ENCODE results near the gene FMN1. TPM values are rescaled to one million over a fixed set of nuclear protein-coding genes. Genes with fewer than 3 reads are reported as not detected.

The FMN1 gene
- total RNA-seq, 4 donors from 2014 or later, result 12.6 to 52.2 (median 20.1) TPM

DNA sequence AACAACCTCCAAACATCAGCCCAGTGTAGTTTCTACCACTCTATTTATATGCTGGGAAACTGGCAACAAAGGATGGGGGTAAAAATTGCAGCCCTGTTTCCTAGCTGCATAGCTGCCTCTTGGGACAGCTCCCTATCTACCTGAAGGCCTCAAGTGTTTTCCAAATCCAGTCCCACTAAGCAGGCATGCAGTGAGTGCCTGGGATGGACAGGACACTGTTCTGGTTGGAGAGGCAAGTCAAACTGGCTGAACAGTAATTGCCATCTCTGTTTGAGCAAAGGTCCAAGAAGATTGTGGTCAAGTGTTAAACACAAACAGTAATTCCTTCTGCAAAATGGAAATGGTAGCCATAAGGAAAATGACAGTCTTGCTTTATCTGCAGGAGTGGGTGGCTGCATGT lies 125.4 kb downstream of the FMN1 start:
- TF ChIP-seq, protein P1, sequence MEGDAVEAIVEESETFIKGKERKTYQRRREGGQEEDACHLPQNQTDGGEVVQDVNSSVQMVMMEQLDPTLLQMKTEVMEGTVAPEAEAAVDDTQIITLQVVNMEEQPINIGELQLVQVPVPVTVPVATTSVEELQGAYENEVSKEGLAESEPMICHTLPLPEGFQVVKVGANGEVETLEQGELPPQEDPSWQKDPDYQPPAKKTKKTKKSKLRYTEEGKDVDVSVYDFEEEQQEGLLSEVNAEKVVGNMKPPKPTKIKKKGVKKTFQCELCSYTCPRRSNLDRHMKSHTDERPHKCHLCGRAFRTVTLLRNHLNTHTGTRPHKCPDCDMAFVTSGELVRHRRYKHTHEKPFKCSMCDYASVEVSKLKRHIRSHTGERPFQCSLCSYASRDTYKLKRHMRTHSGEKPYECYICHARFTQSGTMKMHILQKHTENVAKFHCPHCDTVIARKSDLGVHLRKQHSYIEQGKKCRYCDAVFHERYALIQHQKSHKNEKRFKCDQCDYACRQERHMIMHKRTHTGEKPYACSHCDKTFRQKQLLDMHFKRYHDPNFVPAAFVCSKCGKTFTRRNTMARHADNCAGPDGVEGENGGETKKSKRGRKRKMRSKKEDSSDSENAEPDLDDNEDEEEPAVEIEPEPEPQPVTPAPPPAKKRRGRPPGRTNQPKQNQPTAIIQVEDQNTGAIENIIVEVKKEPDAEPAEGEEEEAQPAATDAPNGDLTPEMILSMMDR (IDR thresholded peaks at IDR 0.05), result no peak
- no peak for TF ChIP-seq POLR2A (IDR thresholded peaks at IDR 0.05)
- DNase-seq (ENCODE audit: low spot score in 2 of 2), result no peak
- intact Hi-C loops (cut with DNase I; ENCODE audit: low total_unique reads), result no loop called here
- H3K4me3 ChIP-seq (ENCODE audit: low read depth, poor library complexity, severe bottlenecking), result no peak overlapping the region

DNA sequence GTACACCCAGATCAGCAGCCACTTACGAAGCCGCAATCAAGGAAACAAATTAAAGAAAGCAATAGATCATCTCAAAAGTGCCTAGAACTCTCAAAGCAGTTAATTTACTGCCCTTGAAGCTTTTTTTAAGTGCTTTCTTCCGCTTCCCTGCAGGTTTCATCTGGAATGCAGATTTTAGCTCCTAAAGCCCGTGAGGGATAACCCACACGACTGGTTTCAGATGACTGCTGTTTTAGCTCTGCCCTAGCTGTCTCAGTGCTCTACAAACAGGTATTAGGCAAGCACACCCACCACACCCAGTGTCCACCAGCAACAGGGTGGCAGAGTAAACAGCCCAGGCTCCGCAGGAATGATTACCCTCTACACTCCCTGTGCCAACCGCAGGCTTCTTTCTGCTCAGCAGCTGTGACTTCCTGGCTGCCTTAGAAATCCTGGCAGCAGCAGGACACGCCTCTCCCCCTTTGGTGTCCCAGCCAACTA lies 126.0 kb downstream of the FMN1 start:
- no peak overlapping the region for H3K4me3 ChIP-seq (ENCODE audit: low read depth, poor library complexity, severe bottlenecking)
- WGBS, 2 donors, result 22 to 33% methylated on average over 8 of the region's 8 CpGs

DNA sequence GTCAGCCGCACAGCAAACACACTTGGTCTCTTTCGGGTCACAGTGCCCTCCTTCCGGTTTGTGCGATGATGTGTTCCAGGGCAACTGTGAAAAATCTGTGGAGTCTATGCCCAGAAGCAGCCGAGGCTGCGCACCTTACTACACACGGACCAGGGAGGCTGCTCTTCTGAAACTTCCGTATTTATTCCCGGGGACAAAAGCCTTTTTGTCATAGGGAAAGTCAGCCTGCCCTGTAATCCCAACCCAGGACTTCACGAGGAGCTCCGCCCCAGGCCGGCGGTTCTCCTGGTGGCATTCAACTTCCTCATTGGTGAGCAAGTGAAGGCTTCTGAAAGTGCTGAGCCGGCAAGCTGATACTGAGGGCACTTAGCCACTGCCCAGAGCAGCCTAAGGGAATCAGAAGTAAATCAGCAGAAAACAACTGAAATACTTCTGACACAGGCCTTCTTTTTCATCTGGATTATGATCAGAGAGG lies 126.5 kb downstream of the FMN1 start:
- peak overlapping the region; percentile 3 for H3K4me3 ChIP-seq (ENCODE audit: low read depth, poor library complexity, severe bottlenecking)
- 5 to 14% methylated on average over 12 to 14 of the region's 14 CpGs for WGBS, 2 donors
- TF ChIP-seq, protein P1 (IDR thresholded peaks at IDR 0.05), result no peak
- no peak for TF ChIP-seq POLR2A (IDR thresholded peaks at IDR 0.05)
- intact Hi-C loops (cut with DNase I; ENCODE audit: low total_unique reads), result no loop called here
- DNase-seq (ENCODE audit: low spot score in 2 of 2), result peak; percentile 80 to 92

More for the DNA sequence above, 126.0 kb downstream of the FMN1 start:
- intact Hi-C loops (cut with DNase I; ENCODE audit: low total_unique reads), result no loop called here
- peak; percentile 61 to 89 for DNase-seq (ENCODE audit: low spot score in 2 of 2)
- TF ChIP-seq, protein P1 (IDR thresholded peaks at IDR 0.05), result no peak
- TF ChIP-seq POLR2A (IDR thresholded peaks at IDR 0.05), result no peak

DNA sequence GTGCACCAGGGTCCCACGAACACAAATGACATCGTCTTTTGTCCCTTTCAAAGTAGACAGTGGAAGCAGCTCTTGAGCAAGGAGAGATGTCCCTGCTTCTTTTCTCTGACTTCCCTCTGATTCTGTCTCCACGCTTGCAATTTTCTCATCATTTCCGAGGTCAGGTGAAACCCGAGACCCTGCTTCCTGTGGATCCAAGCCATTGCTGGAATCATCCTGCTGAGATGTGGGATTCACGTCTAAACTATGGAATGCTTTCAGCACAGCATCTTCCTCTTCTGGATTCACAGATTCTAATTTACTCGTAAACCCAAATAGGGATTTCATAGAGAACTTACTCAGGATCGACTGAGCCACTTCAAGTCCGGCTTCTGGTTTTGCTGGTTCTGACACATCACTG lies 127.1 kb downstream of the FMN1 start:
- 32 to 43% methylated on average over 9 of the region's 9 CpGs for WGBS, 2 donors
- DNase-seq (ENCODE audit: low spot score in 2 of 2), result no peak
- TF ChIP-seq, protein P1 (IDR thresholded peaks at IDR 0.05), result no peak
- no peak for TF ChIP-seq POLR2A (IDR thresholded peaks at IDR 0.05)
- intact Hi-C loops (cut with DNase I; ENCODE audit: low total_unique reads), result no loop called here
- H3K4me3 ChIP-seq (ENCODE audit: low read depth, poor library complexity, severe bottlenecking), result no peak overlapping the region

DNA sequence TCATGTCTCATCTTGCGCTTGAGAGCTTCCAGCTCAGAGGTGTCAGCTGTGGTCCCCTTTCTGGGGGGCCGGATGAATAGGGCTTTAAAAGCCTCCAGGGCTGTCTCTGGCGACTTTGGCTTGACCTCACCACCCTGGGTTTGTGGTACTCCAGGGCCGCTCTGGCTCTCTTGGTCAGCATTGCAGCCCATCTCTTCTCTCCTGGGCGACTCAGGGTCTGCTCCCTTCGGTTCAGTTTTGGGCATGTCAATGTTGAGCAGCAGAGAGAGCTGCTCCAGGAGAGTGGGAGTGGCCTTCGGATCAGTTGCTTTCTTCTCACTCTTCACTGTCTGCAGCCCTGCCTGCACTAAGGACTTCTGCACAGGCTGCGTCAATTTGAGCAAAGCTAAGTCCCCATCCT lies 127.9 kb downstream of the FMN1 start:
- no peak overlapping the region for H3K4me3 ChIP-seq (ENCODE audit: low read depth, poor library complexity, severe bottlenecking)
- DNase-seq (ENCODE audit: low spot score in 2 of 2), result no peak
- intact Hi-C loops (cut with DNase I; ENCODE audit: low total_unique reads), result no loop called here
- no peak for TF ChIP-seq POLR2A (IDR thresholded peaks at IDR 0.05)
- TF ChIP-seq, protein P1 (IDR thresholded peaks at IDR 0.05), result no peak
- WGBS, 2 donors, result 74 to 77% methylated on average over 8 of the region's 8 CpGs

DNA sequence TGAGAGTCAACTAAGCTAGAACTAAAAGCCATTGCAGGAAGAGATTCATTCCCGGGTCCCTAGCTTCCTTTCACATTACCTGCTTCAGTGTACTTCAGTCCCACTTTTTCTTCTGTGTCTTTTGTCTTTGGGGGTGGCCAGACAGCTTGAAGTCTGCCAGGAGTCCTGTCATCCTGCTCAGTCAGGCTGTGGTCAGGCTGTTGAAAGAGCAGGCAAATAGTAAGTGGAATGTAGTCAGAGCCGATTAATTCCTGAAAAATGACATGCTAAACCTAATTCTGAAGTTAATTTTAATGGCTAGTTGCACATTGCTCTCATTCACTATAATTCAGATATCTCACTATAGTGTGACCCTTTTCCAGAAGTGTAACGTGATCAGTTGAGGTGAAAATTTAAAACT lies 129.6 kb downstream of the FMN1 start:
- intact Hi-C loops (cut with DNase I; ENCODE audit: low total_unique reads), result no loop called here
- WGBS, 2 donors, result 52 to 65% methylated on average over 3 of the region's 3 CpGs
- TF ChIP-seq, protein P1 (IDR thresholded peaks at IDR 0.05), result no peak
- no peak for TF ChIP-seq POLR2A (IDR thresholded peaks at IDR 0.05)
- no peak overlapping the region for H3K4me3 ChIP-seq (ENCODE audit: low read depth, poor library complexity, severe bottlenecking)
- no peak for DNase-seq (ENCODE audit: low spot score in 2 of 2)
